AG04450 (cell line): ENCODE results near the gene NEFH. TPM values are rescaled to one million over a fixed set of nuclear protein-coding genes. Genes with fewer than 3 reads are reported as not detected.

Experiments
- CTCF ChIA-PET: fragments of 300-600, 350-600 bp; formaldehyde crosslinking; extraction: SDS; loops from one replicate; lab custom pipeline; 2022; ENCODE audit warnings: antibody characterized with exemption, inconsistent platforms; lab: Charles Lee
- POLR2A ChIA-PET: fragments of 350-600 bp; formaldehyde crosslinking; extraction: SDS; loops from one replicate; lab custom pipeline; 2021; ENCODE audit warnings: antibody characterized with exemption, inconsistent platforms; lab: Yijun Ruan, JAX
- DNase-seq: peaks from one replicate; pipeline ENCODE4 v3.0.0-alpha.2; 2011; ENCODE audit warnings: low read depth, low spot score
- H3K27ac ChIP-seq: one replicate; pipeline ENCODE4 v1.5.1; 2012; ENCODE audit warnings: low read depth, low read length, control low read depth
- H3K27me3 ChIP-seq: one replicate; pipeline ENCODE4 v1.6.0; 2012; ENCODE audit warnings: low read length; ENCODE audit not compliant: control insufficient read depth, insufficient read depth
- H3K4me3 ChIP-seq: 2 replicates; pipeline ENCODE4 v1.5.1; 2011; ENCODE audit warnings: mild to moderate bottlenecking, low read depth, low read length, control low read depth
- H3K9me3 ChIP-seq: 2 replicates; pipeline ENCODE4 v1.5.1; 2012; ENCODE audit warnings: low read length; ENCODE audit not compliant: control insufficient read depth, insufficient read depth
- CTCF ChIP-seq: IDR thresholded peaks from 2 replicates; pipeline ENCODE4 v1.5.1; 2011; ENCODE audit warnings: low read depth, low read length, control low read depth, inconsistent platforms
- polyA plus RNA-seq: library from polyadenylated mRNA; depleted of rRNA; stranded (reverse); fragments of >200 nt; gene quantifications from 2 replicates; pipeline ENCODE4 v1.2.3, GENCODE V29; 2011

NEFH gene
- polyA plus RNA-seq, 1 experiment = 2.0 TPM

GRCh38 chr22:29461263-29461662 lies 18.8 kb upstream of the NEFH start:
- CTCF ChIA-PET = interaction anchor here (0.6 kb wide), 1 partner anchor 1928 kb away, joined by 4 read pairs; no protein-coding TSS in a partner anchor
- DNase-seq = no peak
- POLR2A ChIA-PET = no interaction called here
- Histone ChIP-seq H3K27ac (no peak overlapping the region), H3K27me3 (peaks cover 5% of the 10 kb centered on the region), H3K4me3 (no peak overlapping the region), H3K9me3 (no peaks in the 10 kb centered on the region)
- no peak for TF ChIP-seq CTCF

GRCh38 chr22:29463629-29464028 lies 16.4 kb upstream of the NEFH start:
- CTCF ChIA-PET = no interaction called here
- POLR2A ChIA-PET = interaction anchor here (0.5 kb wide), 1 partner anchor 23 kb away, joined by 4 read pairs; no protein-coding TSS in a partner anchor
- no peak for DNase-seq
- H3K9me3 ChIP-seq = no peaks in the 10 kb centered on the region
- H3K27me3 ChIP-seq = peaks cover 16% of the 10 kb centered on the region
- no peak overlapping the region for H3K27ac ChIP-seq
- no peak for TF ChIP-seq CTCF
- H3K4me3 ChIP-seq = no peak overlapping the region

- no peak for TF ChIP-seq CTCF
- no peaks in the 10 kb centered on the region for H3K9me3 ChIP-seq
- ChIA-PET CTCF (no interaction called here), POLR2A (no interaction called here)
- no peak for DNase-seq
- peaks cover 17% of the 10 kb centered on the region for H3K27me3 ChIP-seq
- H3K27ac ChIP-seq = no peak overlapping the region
- H3K4me3 ChIP-seq = no peak overlapping the region
Measured at GRCh38 chr22:29464581-29464980, 15.4 kb upstream of the NEFH start.

GRCh38 chr22:29469755-29470154 lies 10.3 kb upstream of the NEFH start:
- POLR2A ChIA-PET = interaction anchor here (0.6 kb wide), 1 partner anchor 17 kb away, joined by 4 read pairs; no protein-coding TSS in a partner anchor
- Histone ChIP-seq H3K27ac (no peak overlapping the region), H3K27me3 (peaks cover 34% of the 10 kb centered on the region), H3K9me3 (no peaks in the 10 kb centered on the region; the same call in 1 of the 2 replicates), H3K4me3 (no peak overlapping the region)
- DNase-seq = no peak
- TF ChIP-seq CTCF = no peak
- CTCF ChIA-PET = no interaction called here

- Histone ChIP-seq H3K9me3 (no peaks in the 10 kb centered on the region; the same call in 1 of the 2 replicates), H3K27ac (no peak overlapping the region), H3K27me3 (peaks cover 35% of the 10 kb centered on the region), H3K4me3 (peak overlapping the region; percentile 31)
- ChIA-PET CTCF (interaction anchor here (0.5 to 1.1 kb wide), 8 partner anchors 10 to 1908 kb away, joined by 3 to 5 read pairs (median 3); partner anchors contain the start of gene NEFH), POLR2A (interaction anchor here (0.6 kb wide), 1 partner anchor 17 kb away, joined by 4 read pairs; no protein-coding TSS in a partner anchor)
- peak; percentile 74 for TF ChIP-seq CTCF
- DNase-seq = no peak
Measured at GRCh38 chr22:29470159-29470855, 9.7 kb upstream of the NEFH start.
